Measurements from ENCODE around the gene IFIT3. TPM values are rescaled to one million over a fixed set of nuclear protein-coding genes. Genes with fewer than 3 reads are reported as not detected.
A peak's percentile ranks its signal among the peaks of the same experiment; 100 is the strongest.

Gene IFIT3
- total and polyA plus RNA-seq, 9 of the 15 experiments (the other 6 are each of a cell fraction or from before 2014, with no cell fraction given) = 0.23 to 2.2 (median 0.77) TPM

- no peak for TF ChIP-seq MGA (IDR thresholded peaks at IDR 0.05)
- TF ChIP-seq AFF1 (IDR thresholded peaks at IDR 0.05; ENCODE audit: low read depth in 1 of 2, partially characterized antibody in 2 of 2) = peak in 1 of 2 experiments; percentile 95
- TF ChIP-seq ARID3B (CRISPR knock-in tag; IDR thresholded peaks at IDR 0.05; ENCODE audit: borderline replicate concordance) = no peak
- TF ChIP-seq KLF16 (IDR thresholded peaks at IDR 0.05) = no peak
- TF ChIP-seq ZNF696 (CRISPR knock-in tag; conservative IDR thresholded peaks at IDR 0.05) = no peak
- TF ChIP-seq VEZF1 (CRISPR knock-in tag; IDR thresholded peaks at IDR 0.05) = no peak
- TF ChIP-seq ILK (tag; IDR thresholded peaks at IDR 0.05; ENCODE audit: borderline replicate concordance, low read depth) = no peak
These were observed 25.0 kb downstream of the IFIT3 start (continued) for GRCh38 chr10:89352802-89353201.

Measured in K562 (cell line).